Testis (tissue), 3 donors: ENCODE data around the gene PHF12. TPM values are rescaled to one million over a fixed set of nuclear protein-coding genes. Genes with fewer than 3 reads are reported as not detected.
"Not testable (repeated sequence)": the region's sequence is repeated elsewhere in the genome, so short reads cannot be mapped to it uniquely, and the experiment has no call there.

ENCODE experiments used
- DNase-seq: peaks from one replicate; pipeline ENCODE4 v3.0.0-alpha.2; 2019
- H3K27ac ChIP-seq, 2 donors: fragments of 200-600 bp; sonication (generic); one replicate each; pipeline ENCODE4 v1.5.1; 2019
- H3K27me3 ChIP-seq: fragments of 200-600 bp; sonication (generic); one replicate; pipeline ENCODE4 v1.5.1; 2019
- H3K36me3 ChIP-seq: fragments of 200-600 bp; sonication (generic); one replicate; pipeline ENCODE4 v1.5.1; 2017; ENCODE audit warnings: low read depth; ENCODE audit errors: missing control alignments
- H3K4me1 ChIP-seq: fragments of 200-600 bp; sonication (generic); one replicate; pipeline ENCODE4 v1.5.1; 2019
- H3K4me3 ChIP-seq, 2 donors: fragments of 200-600 bp; sonication (generic); one replicate each; pipeline ENCODE4 v1.5.1; 2017 to 2019
- H3K9me3 ChIP-seq: fragments of 200-600 bp; sonication (generic); one replicate; pipeline ENCODE4 v1.5.1; 2017
- CTCF ChIP-seq, 3 experiments: fragments of 450-650 bp in 2 of 3; fragments of 200-600 bp in 1 of 3; sonication (generic) in 1 of 3; IDR thresholded peaks; one replicate each; pipeline ENCODE4 v1.5.1; 2016 to 2019; ENCODE audit warnings: antibody characterized with exemption in 3 of 3, mild to moderate bottlenecking in 2 of 3, moderate library complexity in 1 of 3
- POLR2A ChIP-seq: fragments of 450-650 bp; IDR thresholded peaks from one replicate; pipeline ENCODE4 v1.6.1; 2017; ENCODE audit warnings: antibody characterized with exemption, mild to moderate bottlenecking, moderate library complexity
- WGBS, 2 donors: methylation state at CpG; one replicate each; pipeline ENCODE4 v1.1.5; 2018; 5-methylcytosine and 5-hydroxymethylcytosine counted together
- intact Hi-C: fragments of 100-400 bp; cut with DNase I; formaldehyde crosslinking; loops from one replicate; pipeline ENCODE4 v1.15.1; 2023; ENCODE audit warnings: low total_unique reads
- polyA plus RNA-seq: library from polyadenylated mRNA; stranded (reverse); fragments of 350-450 nt; fragmentation: Illumina TruSeq; extraction: RNeasy Lipid Tissue Mini Kit (QIAGEN cat#74804); gene quantifications from one replicate; pipeline ENCODE4 v1.2.3, GENCODE V29; 2014; ENCODE audit warnings: low read depth, low replicate concordance; ENCODE audit not compliant: insufficient read depth
- total RNA-seq, 2 donors: library from RNA; depleted of rRNA; stranded (reverse); fragments of >200 nt; gene quantifications; one replicate each; pipeline ENCODE4 v1.2.3, GENCODE V29; 2016

PHF12 gene
- total and polyA plus RNA-seq, 3 donors from 2014 or later = 38.8 to 85.3 (median 82.4) TPM

GRCh38 chr17:28895794-28896447 lies 55.4 kb downstream of the PHF12 start:
- no peaks in the 10 kb centered on the region for H3K27me3 ChIP-seq
- DNase-seq = no peak
- H3K9me3 ChIP-seq = no peaks in the 10 kb centered on the region
- WGBS, 2 donors = 46 to 56% methylated on average over 3 of the region's 3 CpGs
- peaks cover 19% of the 10 kb centered on the region for H3K4me1 ChIP-seq
- TF ChIP-seq POLR2A = no peak
- TF ChIP-seq CTCF (IDR thresholded peaks at IDR 0.05) = no peak
- H3K27ac ChIP-seq = no peak overlapping the region
- intact Hi-C loops = no loop called here
- H3K36me3 ChIP-seq = no peaks in the 10 kb centered on the region
- no peak overlapping the region for H3K4me3 ChIP-seq

GRCh38 chr17:28893248-28894183 lies 57.8 kb downstream of the PHF12 start:
- H3K27ac ChIP-seq, H3K4me3 ChIP-seq, intact Hi-C loops, H3K9me3 ChIP-seq, H3K36me3 ChIP-seq, DNase-seq, H3K27me3 ChIP-seq: not testable (repeated sequence)
- peaks cover 19% of the 10 kb centered on the region for H3K4me1 ChIP-seq
- WGBS, 2 donors = 85% methylated on average over 16 of the region's 16 CpGs

GRCh38 chr17:28892024-28892423 lies 59.3 kb downstream of the PHF12 start:
- H3K4me1 ChIP-seq = peaks cover 13% of the 10 kb centered on the region
- no peaks in the 10 kb centered on the region for H3K27me3 ChIP-seq
- TF ChIP-seq CTCF (IDR thresholded peaks at IDR 0.05) (no peak), POLR2A (no peak)
- no peak for DNase-seq
- WGBS, 2 donors = 98 to 99% methylated on average over 3 to 4 of the region's 4 CpGs
- no peak overlapping the region for H3K4me3 ChIP-seq
- no peak overlapping the region for H3K27ac ChIP-seq
- H3K36me3 ChIP-seq = no peaks in the 10 kb centered on the region
- intact Hi-C loops = no loop called here
- H3K9me3 ChIP-seq = no peaks in the 10 kb centered on the region

GRCh38 chr17:28891201-28891600 lies 60.1 kb downstream of the PHF12 start:
- DNase-seq = no peak
- Histone ChIP-seq H3K4me1 (peaks cover 7% of the 10 kb centered on the region), H3K27me3 (no peaks in the 10 kb centered on the region), H3K36me3 (no peaks in the 10 kb centered on the region), H3K27ac (no peak overlapping the region), H3K4me3 (no peak overlapping the region), H3K9me3 (no peaks in the 10 kb centered on the region)
- TF ChIP-seq POLR2A (no peak), CTCF (IDR thresholded peaks at IDR 0.05) (no peak)
- 61 to 80% methylated on average over 1 of the region's 1 CpG for WGBS, 2 donors
- intact Hi-C loops = no loop called here

- Histone ChIP-seq H3K4me3 (no peak overlapping the region), H3K27ac (no peak overlapping the region), H3K4me1 (no peaks in the 10 kb centered on the region), H3K27me3 (no peaks in the 10 kb centered on the region), H3K9me3 (no peaks in the 10 kb centered on the region), H3K36me3 (no peaks in the 10 kb centered on the region)
- WGBS, 2 donors = 68 to 84% methylated on average over 5 of the region's 5 CpGs
- no peak for DNase-seq
- intact Hi-C loops = no loop called here
- TF ChIP-seq CTCF (IDR thresholded peaks at IDR 0.05) (no peak), POLR2A (no peak)
Observed at GRCh38 chr17:28889996-28890395, 61.3 kb downstream of the PHF12 start.
